Fibroblast of lung (primary cell): Measurements from ENCODE around the gene PTCSC3. TPM values are rescaled to one million over a fixed set of nuclear protein-coding genes. Genes with fewer than 3 reads are reported as not detected.
"Not testable (repeated sequence)": the region's sequence is repeated elsewhere in the genome, so short reads cannot be mapped to it uniquely, and the experiment has no call there.

Source experiments
- DNase-seq, 2 donors: peaks; one replicate each; pipeline versions ENCODE4 v3.0.0 to v3.0.0-alpha.2; 2010; ENCODE audit warnings: low read depth in 2 of 2
- H2AFZ ChIP-seq: 2 replicates; pipeline ENCODE4 v1.5.1; 2012; ENCODE audit warnings: low read length, control low read depth, inconsistent platforms
- H3K27ac ChIP-seq: 2 replicates; pipeline ENCODE4 v1.5.1; 2011; ENCODE audit warnings: low read length, control low read depth; ENCODE audit not compliant: insufficient read depth
- H3K27me3 ChIP-seq: 2 replicates; pipeline ENCODE4 v1.5.1; 2011; ENCODE audit warnings: mild to moderate bottlenecking, low read length; ENCODE audit not compliant: control insufficient read depth, insufficient read depth
- H3K36me3 ChIP-seq: 2 replicates; pipeline ENCODE4 v1.5.1; 2011; ENCODE audit warnings: low read length; ENCODE audit not compliant: control insufficient read depth, insufficient read depth
- H3K4me1 ChIP-seq: 2 replicates; pipeline ENCODE4 v1.5.1; 2011; ENCODE audit warnings: low read length; ENCODE audit not compliant: control insufficient read depth, insufficient read depth; ENCODE audit errors: extremely low read depth
- H3K4me2 ChIP-seq: 2 replicates; pipeline ENCODE4 v1.5.1; 2011; ENCODE audit warnings: low read length, control low read depth; ENCODE audit not compliant: insufficient read depth; ENCODE audit errors: extremely low read depth
- H3K4me3 ChIP-seq, 4 experiments: fragments of 200-600 bp in 1 of 4; sonication (generic) in 1 of 4; replicated peaks in 1 of 4; 2 replicates each; pipeline ENCODE4 v1.5.1; 2011 to 2016; ENCODE audit warnings: low read length in 4 of 4, low read depth in 3 of 4, mild to moderate bottlenecking in 3 of 4, control low read depth in 2 of 4, inconsistent platforms in 1 of 4, mixed read lengths in 1 of 4; ENCODE audit not compliant: insufficient read depth in 1 of 4; ENCODE audit errors: control extremely low read depth in 1 of 4
- H3K79me2 ChIP-seq: 2 replicates; pipeline ENCODE4 v1.5.1; 2012; ENCODE audit warnings: mild to moderate bottlenecking, low read length, inconsistent platforms; ENCODE audit not compliant: control insufficient read depth, insufficient read depth
- H3K9ac ChIP-seq: 2 replicates; pipeline ENCODE4 v1.5.1; 2011; ENCODE audit warnings: mild to moderate bottlenecking, low read length, control low read depth; ENCODE audit not compliant: insufficient read depth
- H3K9me3 ChIP-seq: 2 replicates; pipeline ENCODE4 v1.5.1; 2012; ENCODE audit warnings: low read depth, low read length; ENCODE audit not compliant: control insufficient read depth, insufficient read depth
- H4K20me1 ChIP-seq: 2 replicates; pipeline ENCODE4 v1.5.1; 2011; ENCODE audit warnings: low read length; ENCODE audit not compliant: control insufficient read depth, insufficient read depth; ENCODE audit errors: extremely low read depth
- CTCF ChIP-seq, 2 donors: IDR thresholded peaks in 1 of 2; conservative IDR thresholded peaks in 1 of 2; 1 replicate in 1 of 2; 2 replicates in 1 of 2; pipeline ENCODE4 v1.5.1; 2011 to 2012; ENCODE audit warnings: low read length in 2 of 2, control low read depth in 1 of 2, inconsistent platforms in 1 of 2, low read depth in 1 of 2, mild to moderate bottlenecking in 1 of 2
- EZH2 ChIP-seq: IDR thresholded peaks from 2 replicates; pipeline ENCODE4 v1.5.1; 2012; ENCODE audit warnings: low read length, control low read depth, mild to moderate bottlenecking; ENCODE audit errors: missing control alignments
- polyA plus RNA-seq, 2 donors: library from polyadenylated mRNA; depleted of rRNA in 1 of 2; stranded (reverse) in 1 of 2; unstranded in 1 of 2; fragments of >200 nt; gene quantifications; 2 replicates each; pipeline ENCODE4 v1.2.1, GENCODE V29; 2011 to 2012; ENCODE audit warnings: missing spikeins in 1 of 2
- total RNA-seq: library from RNA; depleted of rRNA; stranded (reverse); fragments of >200 nt; gene quantifications from 2 replicates; pipeline ENCODE4 v1.2.1, GENCODE V29; 2014

Gene PTCSC3
- total and polyA plus RNA-seq, 2 donors (not counting 1 experiment from before 2014, with no cell fraction given) = not detected

- H3K4me2 ChIP-seq = no peak overlapping the region
- no peaks in the 10 kb centered on the region for H3K9me3 ChIP-seq
- no peak overlapping the region for H2AFZ ChIP-seq
- H3K36me3 ChIP-seq = no peaks in the 10 kb centered on the region
- TF ChIP-seq CTCF (conservative IDR thresholded peaks at IDR 0.05 in 1 of 2, IDR thresholded peaks at IDR 0.05 in 1 of 2; ENCODE audit: low read depth in 1 of 2, low read length in 2 of 2) (no peak), EZH2 (no peak)
- H4K20me1 ChIP-seq = no peaks in the 10 kb centered on the region
- no peaks in the 10 kb centered on the region for H3K4me1 ChIP-seq
- no peak overlapping the region for H3K9ac ChIP-seq
- H3K4me3 ChIP-seq = no peak overlapping the region
- H3K79me2 ChIP-seq = no peaks in the 10 kb centered on the region
- DNase-seq = no peak
- no peaks in the 10 kb centered on the region for H3K27me3 ChIP-seq
- H3K27ac ChIP-seq = no peak overlapping the region
Measured at GRCh38 chr14:36105401-36105800, 71.1 kb downstream of the PTCSC3 start.

- not testable (repeated sequence) for H3K4me2 ChIP-seq, H3K27me3 ChIP-seq, H3K4me3 ChIP-seq, H3K79me2 ChIP-seq, H3K4me1 ChIP-seq, H3K36me3 ChIP-seq, DNase-seq, H3K9me3 ChIP-seq, H3K9ac ChIP-seq, H2AFZ ChIP-seq, H3K27ac ChIP-seq, H4K20me1 ChIP-seq
Measured at GRCh38 chr14:36104258-36104657, 72.3 kb downstream of the PTCSC3 start.

- Histone ChIP-seq H3K36me3 (no peaks in the 10 kb centered on the region), H2AFZ (no peak overlapping the region), H4K20me1 (no peaks in the 10 kb centered on the region), H3K9me3 (no peaks in the 10 kb centered on the region), H3K27ac (no peak overlapping the region), H3K79me2 (no peaks in the 10 kb centered on the region), H3K4me2 (no peak overlapping the region), H3K9ac (no peak overlapping the region), H3K4me3 (no peak overlapping the region), H3K4me1 (no peaks in the 10 kb centered on the region), H3K27me3 (no peaks in the 10 kb centered on the region)
- TF ChIP-seq CTCF (conservative IDR thresholded peaks at IDR 0.05 in 1 of 2, IDR thresholded peaks at IDR 0.05 in 1 of 2; ENCODE audit: low read depth in 1 of 2, low read length in 2 of 2) (no peak), EZH2 (no peak)
- no peak for DNase-seq
Measured at GRCh38 chr14:36099619-36100018, 76.9 kb downstream of the PTCSC3 start.
